ENCODE results near the gene FHIT. TPM values are rescaled to one million over a fixed set of nuclear protein-coding genes. Genes with fewer than 3 reads are reported as not detected.

FHIT gene
- total RNA-seq, 4 donors from 2014 or later, result 4.4 to 10.6 (median 8.4) TPM

- TF ChIP-seq, protein P1, sequence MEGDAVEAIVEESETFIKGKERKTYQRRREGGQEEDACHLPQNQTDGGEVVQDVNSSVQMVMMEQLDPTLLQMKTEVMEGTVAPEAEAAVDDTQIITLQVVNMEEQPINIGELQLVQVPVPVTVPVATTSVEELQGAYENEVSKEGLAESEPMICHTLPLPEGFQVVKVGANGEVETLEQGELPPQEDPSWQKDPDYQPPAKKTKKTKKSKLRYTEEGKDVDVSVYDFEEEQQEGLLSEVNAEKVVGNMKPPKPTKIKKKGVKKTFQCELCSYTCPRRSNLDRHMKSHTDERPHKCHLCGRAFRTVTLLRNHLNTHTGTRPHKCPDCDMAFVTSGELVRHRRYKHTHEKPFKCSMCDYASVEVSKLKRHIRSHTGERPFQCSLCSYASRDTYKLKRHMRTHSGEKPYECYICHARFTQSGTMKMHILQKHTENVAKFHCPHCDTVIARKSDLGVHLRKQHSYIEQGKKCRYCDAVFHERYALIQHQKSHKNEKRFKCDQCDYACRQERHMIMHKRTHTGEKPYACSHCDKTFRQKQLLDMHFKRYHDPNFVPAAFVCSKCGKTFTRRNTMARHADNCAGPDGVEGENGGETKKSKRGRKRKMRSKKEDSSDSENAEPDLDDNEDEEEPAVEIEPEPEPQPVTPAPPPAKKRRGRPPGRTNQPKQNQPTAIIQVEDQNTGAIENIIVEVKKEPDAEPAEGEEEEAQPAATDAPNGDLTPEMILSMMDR (IDR thresholded peaks at IDR 0.05; ENCODE audit: low read depth), result no peak
Measured at GRCh38 chr3:59940718-59941117, 1310.5 kb downstream of the FHIT start.

DNA sequence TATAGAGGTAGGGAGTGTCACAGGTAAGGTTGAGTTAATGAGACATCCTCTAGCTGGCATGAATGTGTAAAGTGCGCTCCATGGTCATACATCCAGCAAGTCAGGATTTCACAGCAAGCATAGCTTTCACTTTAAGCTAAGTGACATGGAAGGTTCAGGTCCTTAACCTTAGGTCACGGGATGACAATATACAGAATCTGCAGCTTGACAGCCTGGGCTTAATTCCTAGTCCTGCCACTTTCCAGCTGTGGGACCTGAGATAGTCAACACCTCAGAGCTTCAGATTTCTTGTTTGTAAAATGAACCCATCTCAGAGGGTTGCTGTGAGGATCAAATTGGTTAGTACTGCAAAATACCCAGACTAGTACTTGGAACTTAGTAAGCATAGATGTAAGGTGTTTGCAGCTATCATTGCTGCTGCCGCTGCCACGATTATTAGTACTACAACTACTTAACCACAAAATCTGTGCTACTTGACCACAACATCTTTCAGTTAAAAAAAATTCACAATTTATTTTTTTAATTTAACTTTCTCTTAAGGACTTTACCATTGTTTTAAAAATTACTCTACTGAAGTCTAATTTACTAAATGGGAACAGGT, 1311.3 kb downstream of the FHIT start:
- TF ChIP-seq, protein P1 (IDR thresholded peaks at IDR 0.05; ENCODE audit: low read depth), result no peak

- TF ChIP-seq, protein P1 (IDR thresholded peaks at IDR 0.05; ENCODE audit: low read depth), result no peak
Measured at GRCh38 chr3:59938828-59939227, 1312.4 kb downstream of the FHIT start.

- TF ChIP-seq, protein P1 (IDR thresholded peaks at IDR 0.05; ENCODE audit: low read depth), result no peak
Measured at GRCh38 chr3:59937201-59937600, 1314.1 kb downstream of the FHIT start.

- TF ChIP-seq, protein P1 (IDR thresholded peaks at IDR 0.05; ENCODE audit: low read depth), result no peak
Measured at GRCh38 chr3:59936472-59936871, 1314.8 kb downstream of the FHIT start.

DNA sequence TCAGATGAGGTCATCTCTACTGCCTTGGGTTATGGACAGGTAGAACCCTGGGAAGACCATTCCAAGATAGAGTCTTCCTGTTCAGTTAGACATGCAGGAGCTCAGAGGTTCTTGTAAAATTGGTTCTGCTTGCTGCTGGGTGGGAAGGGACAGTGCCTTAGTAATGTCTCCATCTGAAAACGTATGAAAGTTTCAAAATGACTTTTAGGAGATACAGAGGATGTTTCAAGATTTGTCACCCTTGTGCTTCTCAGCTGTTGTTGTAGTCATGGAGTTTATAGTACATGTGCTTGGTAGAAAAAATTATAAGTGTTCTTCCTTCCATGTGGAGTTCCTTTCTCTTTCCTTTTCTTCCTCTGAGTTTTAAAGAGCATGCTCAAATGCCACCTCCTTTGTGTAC, 1316.2 kb downstream of the FHIT start:
- TF ChIP-seq, protein P1 (IDR thresholded peaks at IDR 0.05; ENCODE audit: low read depth), result no peak

GRCh38 chr3:59930170-59930569, 1321.1 kb downstream of the FHIT start:
- TF ChIP-seq, protein P1 (IDR thresholded peaks at IDR 0.05; ENCODE audit: low read depth), result no peak

Measured in subcutaneous adipose tissue (tissue), 4 donors.